Brain microvascular endothelial cell (primary cell): ENCODE measurements around the gene SLC45A1.

Experiments used
- DNase-seq: peaks from one replicate; pipeline ENCODE4 v3.0.0-alpha.2; 2020
- H3K27ac ChIP-seq: fragments of 250-450 bp; sonication (Bioruptor Pico); 2 replicates; pipeline ENCODE4 v1.5.1; 2020; ENCODE audit warnings: mild to moderate bottlenecking, moderate library complexity
- H3K27me3 ChIP-seq: fragments of 250-450 bp; sonication (Bioruptor Pico); replicated peaks from 2 replicates; pipeline ENCODE4 v1.5.1; 2020; ENCODE audit warnings: mild to moderate bottlenecking
- H3K36me3 ChIP-seq: fragments of 250-450 bp; sonication (Bioruptor Pico); replicated peaks from 2 replicates; pipeline ENCODE4 v1.5.1; 2020; ENCODE audit warnings: mild to moderate bottlenecking
- H3K4me3 ChIP-seq: 2 replicates; pipeline ENCODE4 v1.5.1; 2011; ENCODE audit warnings: low read depth, mild to moderate bottlenecking, control low read depth, low read length, moderate library complexity
- in situ Hi-C: cut with HindIII; loops from 2 replicates; pipeline ENCODE4 v1.10.0; 2017; ENCODE audit warnings: low sequenced_read_pairs, low pct_ligation_motif_present
- TF ChIP-seq, protein P1 (sequence below): IDR thresholded peaks from 2 replicates; pipeline ENCODE4 v1.5.1; 2011; ENCODE audit warnings: low read depth, mild to moderate bottlenecking, moderate library complexity, low read length, control low read depth, inconsistent platforms; ENCODE audit errors: missing control alignments

The SLC45A1 gene

DNA sequence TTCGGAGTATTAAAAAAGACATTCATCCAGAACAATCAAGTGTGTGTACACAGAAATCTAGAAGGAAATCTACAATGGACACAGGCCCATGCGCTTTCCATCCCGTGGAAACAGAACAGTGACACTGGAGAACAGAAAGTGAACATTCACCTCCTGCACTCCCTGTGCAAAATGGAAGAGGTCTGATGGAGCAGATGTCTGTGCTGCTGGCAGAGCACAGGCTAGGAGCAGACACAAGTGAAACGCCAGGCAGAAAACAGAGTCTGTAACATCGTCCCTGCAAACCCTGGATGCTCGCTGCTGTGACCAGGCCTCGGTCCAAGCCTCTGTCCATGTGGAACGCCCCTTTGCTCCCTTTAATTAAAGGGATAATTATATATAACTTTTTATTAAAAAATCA, 36.1 kb downstream of the SLC45A1 start:
- TF ChIP-seq, protein P1, sequence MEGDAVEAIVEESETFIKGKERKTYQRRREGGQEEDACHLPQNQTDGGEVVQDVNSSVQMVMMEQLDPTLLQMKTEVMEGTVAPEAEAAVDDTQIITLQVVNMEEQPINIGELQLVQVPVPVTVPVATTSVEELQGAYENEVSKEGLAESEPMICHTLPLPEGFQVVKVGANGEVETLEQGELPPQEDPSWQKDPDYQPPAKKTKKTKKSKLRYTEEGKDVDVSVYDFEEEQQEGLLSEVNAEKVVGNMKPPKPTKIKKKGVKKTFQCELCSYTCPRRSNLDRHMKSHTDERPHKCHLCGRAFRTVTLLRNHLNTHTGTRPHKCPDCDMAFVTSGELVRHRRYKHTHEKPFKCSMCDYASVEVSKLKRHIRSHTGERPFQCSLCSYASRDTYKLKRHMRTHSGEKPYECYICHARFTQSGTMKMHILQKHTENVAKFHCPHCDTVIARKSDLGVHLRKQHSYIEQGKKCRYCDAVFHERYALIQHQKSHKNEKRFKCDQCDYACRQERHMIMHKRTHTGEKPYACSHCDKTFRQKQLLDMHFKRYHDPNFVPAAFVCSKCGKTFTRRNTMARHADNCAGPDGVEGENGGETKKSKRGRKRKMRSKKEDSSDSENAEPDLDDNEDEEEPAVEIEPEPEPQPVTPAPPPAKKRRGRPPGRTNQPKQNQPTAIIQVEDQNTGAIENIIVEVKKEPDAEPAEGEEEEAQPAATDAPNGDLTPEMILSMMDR, result no peak
- H3K36me3 ChIP-seq, result peaks cover 57% of the 10 kb centered on the region
- no peak for DNase-seq
- in situ Hi-C loops, result no loop called here
- no peaks in the 10 kb centered on the region for H3K27me3 ChIP-seq
- no peak overlapping the region for H3K4me3 ChIP-seq
- no peak overlapping the region for H3K27ac ChIP-seq

DNA sequence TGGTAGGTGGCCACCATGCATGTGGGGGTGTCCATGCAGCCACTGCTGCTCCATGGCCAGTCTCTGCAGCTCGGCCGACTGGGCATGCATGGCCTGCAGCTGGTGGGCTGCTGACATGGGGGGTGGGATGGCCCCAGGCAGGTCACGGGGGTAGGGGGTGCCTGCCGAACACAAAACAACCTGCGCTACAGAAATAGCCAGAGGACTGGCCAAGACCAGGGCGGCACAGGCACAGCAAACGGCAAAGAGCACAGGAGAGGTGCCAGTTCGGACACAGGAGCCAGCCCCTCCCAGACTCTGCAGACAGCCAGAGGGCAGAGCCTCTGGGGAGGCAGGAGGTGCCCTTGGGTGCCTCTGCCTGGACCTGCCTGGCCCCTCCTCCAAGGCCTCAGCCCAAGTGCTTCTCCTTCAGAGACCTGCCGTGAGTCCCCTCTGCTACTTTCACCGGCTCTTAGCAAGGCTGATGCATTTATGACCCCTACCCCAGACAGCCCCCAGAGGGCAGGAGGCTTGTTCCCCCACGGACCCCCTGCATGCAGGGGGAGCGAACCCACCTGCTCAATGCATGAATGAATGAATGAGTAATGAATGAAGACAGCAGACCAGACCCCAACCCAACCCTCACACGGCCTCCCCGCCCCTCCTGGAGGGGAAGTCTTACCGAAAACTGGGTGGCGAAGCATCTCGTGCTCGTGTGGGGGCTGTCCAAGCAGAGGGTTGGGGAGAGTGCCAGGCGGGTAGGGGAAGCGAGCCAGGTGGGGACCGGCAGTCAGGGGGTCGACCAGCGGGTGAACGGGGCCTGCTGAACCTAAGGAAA, 37.7 kb downstream of the SLC45A1 start:
- in situ Hi-C loops, result no loop called here
- H3K27ac ChIP-seq, result no peak overlapping the region
- peaks cover 70% of the 10 kb centered on the region for H3K36me3 ChIP-seq
- no peaks in the 10 kb centered on the region for H3K27me3 ChIP-seq
- DNase-seq, result no peak
- TF ChIP-seq, protein P1, result no peak
- H3K4me3 ChIP-seq, result no peak overlapping the region

DNA sequence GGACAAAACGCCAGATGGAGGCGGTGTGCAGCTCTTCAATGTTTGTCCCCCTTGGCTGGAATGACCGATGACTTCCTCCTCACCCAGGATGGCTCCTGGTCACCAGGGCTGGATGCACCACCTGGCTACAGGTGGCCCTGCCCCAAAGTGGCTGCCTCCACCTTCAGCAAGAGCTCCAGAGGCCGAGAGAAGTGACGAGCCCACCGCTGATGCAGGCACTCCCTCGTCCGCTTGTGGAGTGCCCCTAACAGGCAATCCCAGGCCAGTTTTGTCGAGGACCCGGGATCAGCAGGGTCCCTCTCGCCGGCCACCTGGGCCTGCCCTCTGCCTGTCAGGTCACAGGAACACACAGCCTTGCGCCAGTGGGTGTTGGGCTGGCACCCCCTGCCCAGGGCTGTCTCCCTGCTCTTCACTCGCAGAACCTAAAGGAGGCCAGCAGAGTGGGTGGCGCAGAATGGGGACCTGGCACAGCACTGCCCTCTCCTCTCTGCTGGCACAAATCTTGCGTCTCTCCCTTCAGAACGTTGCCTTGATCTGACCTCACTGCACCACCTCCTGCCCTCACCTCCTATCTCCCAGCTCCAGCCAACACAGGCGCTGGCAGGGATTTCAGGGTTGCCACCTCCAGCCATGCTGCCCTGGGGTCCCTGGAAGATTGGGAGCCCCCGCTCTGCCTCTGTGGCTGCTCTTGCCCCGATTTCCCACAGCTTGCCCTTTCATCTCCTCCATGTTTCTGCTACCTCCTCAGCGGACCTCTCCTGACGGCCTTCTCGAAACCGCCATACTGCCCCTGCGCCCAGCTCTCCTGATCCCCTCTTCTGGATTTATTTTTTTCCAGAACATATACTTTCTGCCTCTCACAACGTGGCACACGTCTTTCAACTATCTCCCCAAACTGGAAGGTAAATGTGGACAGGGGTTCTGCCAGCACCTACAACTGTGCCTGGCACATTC, 38.6 kb downstream of the SLC45A1 start:
- TF ChIP-seq, protein P1, result no peak
- no peak for DNase-seq

DNA sequence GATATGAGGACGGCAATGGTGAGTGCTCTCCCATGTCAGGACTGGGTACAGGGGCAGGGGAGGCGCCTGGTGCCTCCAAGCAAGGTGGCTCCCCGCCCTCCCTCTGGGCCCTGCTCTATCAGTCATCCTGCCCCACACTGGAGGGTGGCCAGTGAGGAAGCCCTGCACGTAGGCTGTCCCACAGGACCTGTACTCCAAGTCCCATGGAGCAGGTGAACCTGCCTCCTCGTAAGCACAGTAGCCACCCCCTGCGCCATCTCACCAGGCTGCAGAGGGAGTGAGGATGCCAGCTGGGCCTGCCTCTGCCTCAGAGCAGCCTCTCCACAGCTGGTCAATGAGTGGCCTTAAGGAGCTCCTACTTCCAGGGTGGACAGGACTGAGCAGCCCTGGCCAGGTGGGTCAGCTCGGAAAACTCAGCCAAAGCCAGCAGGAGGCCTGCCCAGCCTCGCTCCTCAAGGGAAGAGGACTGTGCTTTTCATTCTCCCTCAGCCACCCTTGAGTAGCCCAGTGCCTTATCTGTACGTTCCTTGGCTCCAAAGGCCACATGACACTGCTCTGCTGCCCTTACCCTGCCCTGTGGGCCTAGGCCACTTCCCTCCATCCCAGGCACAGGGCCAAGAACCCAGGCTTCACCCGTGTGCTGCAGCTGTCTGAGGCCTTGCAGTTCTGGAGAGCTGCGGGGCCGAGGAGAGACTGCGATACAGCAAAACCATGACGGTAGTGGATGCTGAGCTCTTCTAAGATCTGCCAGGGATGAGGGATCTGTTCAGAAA, 39.6 kb downstream of the SLC45A1 start:
- Histone ChIP-seq H3K4me3 (no peak overlapping the region), H3K27ac (no peak overlapping the region), H3K27me3 (no peaks in the 10 kb centered on the region), H3K36me3 (peaks cover 87% of the 10 kb centered on the region)
- DNase-seq, result no peak
- in situ Hi-C loops, result no loop called here
- TF ChIP-seq, protein P1, result no peak

More for the DNA sequence above, 38.6 kb downstream of the SLC45A1 start:
- Histone ChIP-seq H3K27me3 (no peaks in the 10 kb centered on the region), H3K4me3 (no peak overlapping the region), H3K36me3 (peaks cover 79% of the 10 kb centered on the region), H3K27ac (no peak overlapping the region)
- in situ Hi-C loops, result no loop called here

DNA sequence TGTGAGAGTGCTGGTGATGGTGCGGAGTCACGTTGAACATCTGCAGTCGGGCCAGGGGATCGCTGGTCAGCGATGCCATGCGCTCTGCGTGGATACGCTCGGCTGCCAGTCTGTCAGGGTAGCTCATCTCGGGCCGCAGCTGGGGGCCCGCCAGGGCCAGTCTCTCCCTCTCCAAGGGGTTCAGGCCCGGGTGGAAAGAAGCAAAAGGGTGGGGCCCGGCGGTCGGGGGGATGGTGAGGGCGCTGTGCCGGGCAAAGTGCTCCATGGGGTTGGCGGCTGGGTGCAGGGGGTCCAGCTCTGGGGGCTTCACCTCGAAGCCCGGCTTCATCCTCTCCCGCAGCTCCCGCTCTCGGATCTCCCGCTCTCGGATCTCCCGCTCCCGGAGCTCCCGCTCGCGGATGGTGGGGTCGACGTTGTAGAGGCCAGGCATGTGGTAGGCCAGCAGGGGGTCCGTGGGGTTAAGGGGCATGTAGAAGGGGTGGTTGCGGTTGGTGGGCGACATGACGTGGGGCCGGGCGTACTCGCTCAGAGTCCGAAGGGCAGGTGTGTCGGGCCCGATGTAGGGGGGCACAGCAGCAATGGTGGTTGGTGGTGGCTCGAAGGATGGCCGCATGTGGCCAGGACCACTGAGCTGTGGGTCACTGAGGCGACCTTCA, 40.5 kb downstream of the SLC45A1 start:
- H3K27ac ChIP-seq, result no peak overlapping the region
- TF ChIP-seq, protein P1, result no peak
- DNase-seq, result no peak
- H3K36me3 ChIP-seq, result peaks cover 90% of the 10 kb centered on the region
- H3K4me3 ChIP-seq, result no peak overlapping the region
- no peaks in the 10 kb centered on the region for H3K27me3 ChIP-seq
- in situ Hi-C loops, result no loop called here
